Hematopoietic multipotent progenitor cell treated with erythropoietin and hydrocortisone succinate and interleukin-3 and kit ligand, for 8 days (in vitro differentiated cells): Measurements from ENCODE around the gene ABHD4.
A peak's percentile ranks its signal among the peaks of the same experiment; 100 is the strongest.
"Not testable (repeated sequence)": the region's sequence is repeated elsewhere in the genome, so short reads cannot be mapped to it uniquely, and the experiment has no call there.

ENCODE experiments used
- DNase-seq: peaks from one replicate; pipeline ENCODE4 v3.0.0-alpha.2; 2015

Gene ABHD4

DNA sequence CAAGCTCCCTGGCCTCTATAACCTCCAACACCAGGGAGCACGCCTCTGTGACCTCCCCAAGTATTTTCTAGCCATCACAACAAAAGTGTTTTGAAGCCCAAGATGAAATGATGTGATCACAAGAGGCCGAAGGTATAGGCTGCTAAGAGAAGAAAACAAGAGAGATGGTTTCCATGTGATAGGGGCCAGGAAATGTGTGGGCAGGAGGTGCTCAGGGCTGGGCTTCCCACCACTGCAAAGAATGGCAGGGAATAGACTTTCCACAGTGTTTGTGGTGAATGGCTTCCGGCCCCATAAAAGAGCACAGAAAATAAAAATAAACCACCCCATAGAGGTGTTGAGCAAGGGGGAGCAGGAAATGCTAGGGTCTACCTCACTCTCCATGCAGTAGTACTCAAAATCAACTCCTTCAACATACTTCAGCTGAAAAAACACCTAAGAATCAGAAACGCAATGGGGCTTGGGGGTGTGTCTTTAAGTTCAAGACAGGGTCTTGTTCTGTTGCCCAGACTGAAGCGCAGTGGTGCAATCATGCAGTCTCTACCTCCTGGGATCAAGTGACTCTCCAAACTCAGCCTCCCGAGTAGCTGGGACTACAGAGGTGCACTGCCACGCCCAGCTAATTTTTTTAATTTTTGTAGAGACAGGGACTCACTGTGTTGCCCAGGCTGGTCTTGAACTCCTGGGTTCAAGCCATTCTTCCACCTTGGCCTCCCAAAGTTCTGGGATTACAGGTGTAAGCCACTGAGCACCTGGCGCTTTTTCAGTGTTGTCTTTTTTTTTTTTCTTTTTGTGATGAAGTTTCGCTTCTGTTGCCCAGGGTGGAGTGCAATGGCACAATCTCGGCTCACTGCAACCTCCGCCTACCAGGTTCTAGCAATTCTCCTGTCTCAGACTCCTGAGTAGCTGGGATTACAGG, 36.2 kb upstream of the ABHD4 start:
- peak; percentile 77 for DNase-seq

DNA sequence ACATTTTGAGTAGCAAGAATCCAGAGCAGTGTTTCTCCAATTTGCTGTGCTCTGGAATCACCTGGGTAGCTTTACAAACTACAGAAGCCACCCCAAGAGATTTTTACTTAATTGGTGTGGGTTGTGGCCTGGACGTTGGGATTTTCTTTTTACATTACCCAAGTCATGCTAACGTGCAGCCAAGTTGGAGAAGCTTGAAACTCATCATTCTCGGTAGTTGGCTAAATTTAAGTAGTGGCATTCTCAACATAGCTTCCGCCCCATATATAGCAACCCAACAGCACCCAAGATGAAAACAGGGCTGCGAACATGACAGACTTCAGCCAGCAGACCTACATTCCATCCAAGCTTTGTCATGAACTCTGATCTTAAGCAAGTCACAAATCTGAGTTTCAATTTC, 34.1 kb upstream of the ABHD4 start:
- no peak for DNase-seq

DNA sequence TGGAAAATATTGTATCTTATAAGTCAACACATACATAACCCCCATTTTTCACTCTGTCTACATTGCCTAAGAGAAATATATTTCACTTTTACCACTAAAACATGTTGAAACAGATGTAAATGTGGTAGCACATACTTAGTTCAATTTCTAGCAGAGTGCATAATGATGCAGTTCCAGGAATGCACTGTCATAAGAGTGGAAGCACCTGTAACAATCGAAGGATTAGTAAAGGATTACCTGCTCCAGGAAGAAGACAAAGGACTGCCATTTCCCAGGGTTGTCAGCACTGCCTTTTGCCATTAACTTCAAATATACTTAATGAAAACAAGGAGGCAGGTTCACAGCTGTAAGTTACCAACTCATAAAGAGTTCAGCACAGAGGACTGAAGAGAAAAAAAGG, 33.6 kb upstream of the ABHD4 start:
- DNase-seq: no peak

DNA sequence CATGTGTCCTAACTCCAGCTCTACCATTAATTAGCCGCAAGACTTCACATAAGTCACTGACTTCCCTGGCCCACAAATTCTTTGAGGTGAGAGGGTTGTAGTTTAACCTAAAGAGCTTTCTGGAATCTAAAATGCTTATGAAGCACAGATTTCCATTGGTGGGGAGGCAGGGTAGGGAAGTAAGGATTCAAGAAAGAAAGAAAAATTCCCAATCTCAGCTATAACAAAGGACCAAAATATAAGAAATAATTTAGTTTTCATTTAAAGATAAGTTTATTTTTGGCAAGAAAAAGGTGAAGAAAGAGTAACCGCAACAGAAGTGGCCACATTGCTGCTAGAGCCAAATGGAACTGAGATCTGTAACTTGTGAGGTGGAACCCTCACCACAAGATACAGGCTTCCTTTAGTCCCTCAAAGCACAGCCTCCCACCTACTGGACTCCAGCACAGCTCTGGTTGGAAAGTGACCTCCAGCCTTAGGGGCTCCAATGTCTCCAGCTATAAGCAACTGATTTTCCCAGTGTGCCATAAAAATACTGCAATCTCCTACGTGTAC, 32.6 kb upstream of the ABHD4 start:
- no peak for DNase-seq

DNA sequence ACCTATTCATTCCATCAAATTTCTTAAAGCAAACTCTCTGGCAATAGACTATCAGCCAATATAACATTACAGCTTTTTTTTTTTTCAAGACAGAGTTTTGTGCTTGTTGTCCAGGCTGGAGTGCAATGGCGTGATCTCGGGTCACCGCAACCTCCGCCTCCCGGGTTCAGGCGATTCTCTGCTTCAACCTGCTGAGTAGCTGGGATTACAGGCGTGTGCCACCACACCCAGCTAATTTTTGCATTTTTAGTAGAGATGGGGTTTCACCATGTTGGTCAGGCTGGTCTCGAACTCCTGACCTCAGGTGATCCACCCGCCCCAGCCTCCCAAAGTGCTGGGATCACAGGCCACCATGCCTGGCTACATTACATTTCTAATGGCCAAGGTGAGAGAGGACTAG, 31.8 kb upstream of the ABHD4 start:
- DNase-seq: not testable (repeated sequence)

DNA sequence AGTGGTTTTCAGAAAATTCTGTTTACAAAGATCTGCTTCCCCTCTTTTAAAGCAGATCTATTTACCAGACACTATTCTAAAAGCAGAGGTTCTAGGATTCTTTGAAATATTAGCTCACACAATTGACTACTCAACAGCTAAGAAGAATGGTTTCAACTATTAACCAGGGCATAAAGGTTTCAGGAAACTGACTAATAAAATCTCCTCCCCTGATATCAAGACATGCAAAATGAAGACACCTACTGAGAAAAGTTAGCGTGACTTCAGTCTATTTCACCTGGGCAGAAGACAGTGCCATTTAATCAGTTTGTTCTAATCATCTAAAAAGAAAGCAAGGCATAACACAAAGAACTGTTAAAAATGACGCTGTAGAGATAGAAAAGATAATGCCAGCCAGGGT, 31.3 kb upstream of the ABHD4 start:
- DNase-seq: no peak

DNA sequence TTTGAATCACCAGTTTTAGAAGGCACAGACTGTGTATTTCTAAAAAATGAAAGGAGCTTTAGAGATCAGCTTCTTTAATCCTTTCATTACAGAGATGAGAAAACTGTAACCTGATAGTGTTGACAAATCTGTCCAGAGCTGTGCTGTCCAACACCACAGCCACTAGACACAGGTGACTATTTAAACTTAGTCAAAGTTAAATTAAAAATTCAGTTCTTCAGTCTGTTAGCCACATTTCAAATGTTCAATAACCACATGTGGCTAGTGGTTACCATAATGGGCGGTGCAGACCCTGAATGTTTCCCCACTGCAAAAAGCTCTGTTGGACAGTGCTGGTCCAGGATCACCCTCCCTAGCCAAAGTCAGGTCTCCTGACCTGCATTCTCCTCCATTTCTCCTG, 30.7 kb upstream of the ABHD4 start:
- no peak for DNase-seq

DNA sequence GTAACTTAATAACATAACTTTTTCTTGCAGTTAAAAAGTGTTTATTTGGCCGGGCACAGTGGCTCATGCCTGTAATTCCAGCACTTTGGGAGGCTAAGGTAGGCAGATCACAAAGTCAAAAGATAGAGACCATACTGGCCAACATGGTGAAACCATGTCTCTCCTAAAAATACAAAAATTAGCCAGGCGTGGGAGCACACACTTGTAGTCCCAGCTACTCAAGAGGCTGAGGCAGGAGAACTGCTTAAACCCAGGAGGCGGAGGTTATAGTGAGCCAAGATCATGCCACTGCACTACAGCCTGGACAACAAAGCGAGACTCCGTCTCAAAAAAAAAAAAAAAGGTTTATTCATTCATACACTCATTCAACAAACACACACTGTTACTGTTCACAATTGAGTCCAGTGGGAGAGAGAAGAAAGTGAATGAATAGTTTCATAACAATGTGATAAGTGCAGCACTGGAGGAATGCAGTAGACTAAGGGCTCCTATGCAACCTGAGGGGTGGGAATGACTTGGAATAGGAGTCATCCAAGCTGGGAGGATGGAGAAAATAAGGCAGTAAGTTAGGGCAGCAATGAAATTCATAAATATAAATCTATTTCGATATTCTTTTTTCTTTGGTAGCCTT, 28.9 kb upstream of the ABHD4 start:
- DNase-seq: no peak

DNA sequence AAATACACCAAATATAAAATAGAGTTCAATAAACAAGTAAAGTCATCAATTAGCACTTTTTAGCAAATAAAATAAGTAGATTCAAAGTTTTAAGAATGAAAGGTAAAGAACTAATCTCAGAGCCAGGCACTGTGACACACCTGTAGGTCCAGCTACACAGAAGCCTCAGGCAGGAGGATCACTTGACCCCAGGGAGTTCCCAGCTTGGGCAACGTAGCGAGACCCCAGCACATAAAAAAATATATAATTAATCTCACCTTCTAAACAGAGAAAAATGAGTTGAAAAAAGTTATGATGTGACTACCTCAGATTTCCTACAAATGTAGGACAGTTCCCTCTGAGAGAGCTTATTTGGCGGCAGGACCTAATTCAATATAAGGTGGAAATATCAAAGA, 28.4 kb upstream of the ABHD4 start:
- DNase-seq: no peak

DNA sequence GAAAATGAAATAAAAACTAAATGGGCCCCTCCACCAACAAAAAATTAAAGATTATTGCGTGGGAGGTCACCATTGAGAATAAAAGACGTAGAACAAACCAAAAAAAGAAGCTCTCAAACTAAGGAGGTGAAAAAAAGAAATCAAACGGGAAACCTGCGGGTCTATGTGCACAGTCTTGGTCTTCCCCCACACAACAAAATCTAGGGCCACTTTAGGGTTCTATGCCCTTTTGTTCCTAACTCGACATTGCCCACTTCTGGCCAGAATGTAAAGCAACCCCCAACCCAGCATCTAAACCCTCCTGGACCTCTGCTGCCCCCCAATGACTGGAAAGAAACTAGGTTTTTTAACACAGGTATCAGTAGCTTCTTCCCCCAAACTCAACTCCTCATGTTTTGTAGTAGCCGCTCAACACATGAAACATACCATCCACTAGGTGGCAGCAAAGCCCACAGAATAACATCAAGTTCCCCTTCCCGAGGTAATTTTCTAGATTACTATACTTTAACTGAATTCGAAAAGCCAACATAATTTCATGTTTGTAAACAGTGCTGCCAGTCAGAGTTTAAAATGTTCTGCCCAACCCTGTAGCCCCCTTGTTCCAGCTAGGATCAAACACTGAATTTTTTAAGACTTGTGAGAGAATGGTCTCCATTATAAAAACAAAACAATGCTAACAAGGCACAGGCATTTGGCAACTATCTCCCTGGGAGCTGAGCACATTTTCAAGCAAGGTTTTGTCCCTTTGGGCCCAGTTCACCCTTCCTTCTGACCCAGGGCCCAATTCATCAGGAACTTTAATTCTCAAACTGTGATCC, 27.8 kb upstream of the ABHD4 start:
- peak; percentile 95 for DNase-seq

DNA sequence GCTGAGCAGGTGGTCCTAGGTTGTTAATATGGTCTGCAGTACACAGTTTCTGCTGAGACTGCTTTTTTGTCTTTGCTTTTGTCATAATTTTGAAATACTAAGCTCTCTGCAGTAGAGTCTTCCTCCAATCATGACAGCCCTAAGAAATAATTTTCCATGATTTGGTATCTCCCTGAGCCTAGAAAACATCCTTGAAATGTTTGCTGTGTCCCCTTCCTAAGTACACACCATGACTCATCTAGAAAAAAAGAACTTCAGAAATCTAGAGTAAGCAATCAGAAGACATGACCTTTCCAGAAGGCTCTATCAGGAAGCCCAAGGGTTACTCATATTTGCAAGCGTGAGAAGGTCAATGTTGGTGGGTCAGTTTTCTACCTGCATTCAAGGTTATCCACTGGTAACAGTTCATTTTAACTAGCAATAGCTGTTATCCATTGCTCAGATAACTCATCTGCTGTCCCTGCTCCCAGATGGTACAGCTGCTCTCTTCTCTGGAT, 25.5 kb upstream of the ABHD4 start:
- DNase-seq: no peak

DNA sequence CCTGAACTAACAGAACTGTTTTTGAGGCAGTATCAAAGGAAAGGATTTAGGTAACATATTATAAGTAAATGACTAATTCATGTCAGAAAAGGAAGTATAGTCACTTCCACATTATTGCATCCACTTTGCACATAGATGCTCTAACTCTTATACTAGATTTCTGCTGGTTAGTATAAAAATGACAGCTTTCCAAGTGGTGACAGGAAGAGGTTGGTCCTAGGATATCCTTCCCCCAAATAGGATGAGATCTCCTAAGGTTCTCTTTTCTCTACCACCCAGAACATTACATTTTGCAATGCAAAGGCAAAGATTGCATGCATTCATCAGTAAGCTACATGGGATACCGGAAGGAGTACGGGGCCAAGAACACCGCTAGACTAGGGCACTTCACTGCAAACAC, 24.3 kb upstream of the ABHD4 start:
- no peak for DNase-seq

DNA sequence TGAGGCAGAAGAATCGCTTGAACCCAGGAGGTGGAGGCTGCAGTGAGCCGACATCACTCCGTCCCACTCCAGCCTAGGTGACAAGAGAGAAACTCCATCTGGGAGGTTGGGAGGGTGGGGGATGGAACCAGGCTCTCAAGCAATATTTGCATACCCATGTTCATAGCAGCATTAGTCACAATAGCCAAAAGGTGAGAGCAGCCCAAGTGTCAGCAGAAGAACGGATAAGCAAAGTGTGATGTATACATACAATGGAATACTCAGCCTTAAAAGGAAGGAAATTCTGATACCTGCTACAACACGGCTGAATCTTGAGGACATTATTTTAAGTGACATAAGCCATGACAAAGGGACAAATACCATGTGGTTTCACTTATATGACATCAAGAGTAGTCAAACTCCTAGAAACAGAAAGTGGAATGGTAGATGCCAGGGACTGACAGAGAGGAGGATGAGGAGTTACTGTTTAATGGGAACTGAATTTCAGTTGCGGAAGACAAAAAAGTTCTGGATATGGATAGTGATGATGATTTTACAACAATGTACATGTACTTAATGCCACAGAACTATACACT, 20.7 kb upstream of the ABHD4 start:
- no peak for DNase-seq

DNA sequence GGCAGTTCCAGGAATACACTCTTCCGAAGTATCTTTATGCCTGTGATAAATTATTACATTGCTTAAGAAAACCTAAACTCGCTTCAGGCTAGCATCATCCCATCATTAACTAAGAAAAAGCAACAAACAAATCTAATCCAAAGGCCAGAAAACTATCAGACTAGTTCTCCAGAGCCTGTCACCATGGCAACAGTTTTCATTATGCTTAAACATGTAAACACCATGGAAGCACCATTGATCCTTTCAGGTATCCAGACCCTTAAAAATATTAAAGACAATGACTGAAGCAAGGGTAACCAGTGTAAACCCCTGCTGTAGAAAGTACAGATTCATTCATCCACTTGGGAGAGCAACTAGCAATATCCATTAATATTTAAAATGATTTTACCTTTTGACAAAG, 18.9 kb upstream of the ABHD4 start:
- peak; percentile 45 for DNase-seq

DNA sequence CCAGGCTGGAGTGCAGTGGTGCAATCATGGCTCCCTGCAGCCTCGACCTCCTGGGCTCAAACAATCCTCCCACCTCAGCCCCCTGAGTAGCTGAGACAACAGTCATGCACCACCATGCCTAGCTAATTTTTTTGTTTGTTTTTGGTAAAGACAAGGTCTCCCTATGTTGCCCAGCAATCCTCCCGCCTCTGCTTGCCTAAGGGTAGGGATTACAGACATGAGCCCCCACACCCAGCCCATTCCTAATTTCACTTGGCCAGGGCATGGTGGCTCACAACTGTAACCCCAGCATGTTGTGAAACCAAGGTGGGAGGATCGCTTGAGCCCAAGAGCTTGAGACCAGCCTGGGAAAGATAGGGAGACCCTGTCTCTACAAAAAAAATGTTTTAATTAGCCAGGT, 18.2 kb upstream of the ABHD4 start:
- no peak for DNase-seq

DNA sequence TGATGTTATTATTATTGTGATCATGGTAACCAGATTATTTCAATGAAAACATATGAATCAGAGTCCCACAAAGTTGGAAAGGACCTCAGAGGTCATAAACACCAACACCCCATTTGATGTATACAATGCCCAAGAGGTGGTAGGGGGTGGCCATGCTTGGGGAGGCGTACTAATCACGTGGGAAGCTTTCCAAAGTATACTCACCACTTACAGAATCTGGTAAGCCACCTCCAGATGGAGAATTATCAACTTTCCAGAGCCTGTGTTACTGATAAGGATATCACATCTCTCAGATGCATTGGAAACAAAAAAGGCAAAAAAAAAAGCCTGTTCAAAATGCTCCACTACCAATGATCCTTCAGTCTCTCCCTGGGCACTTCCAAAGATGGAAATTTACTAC, 17.5 kb upstream of the ABHD4 start:
- peak; percentile 50 for DNase-seq

DNA sequence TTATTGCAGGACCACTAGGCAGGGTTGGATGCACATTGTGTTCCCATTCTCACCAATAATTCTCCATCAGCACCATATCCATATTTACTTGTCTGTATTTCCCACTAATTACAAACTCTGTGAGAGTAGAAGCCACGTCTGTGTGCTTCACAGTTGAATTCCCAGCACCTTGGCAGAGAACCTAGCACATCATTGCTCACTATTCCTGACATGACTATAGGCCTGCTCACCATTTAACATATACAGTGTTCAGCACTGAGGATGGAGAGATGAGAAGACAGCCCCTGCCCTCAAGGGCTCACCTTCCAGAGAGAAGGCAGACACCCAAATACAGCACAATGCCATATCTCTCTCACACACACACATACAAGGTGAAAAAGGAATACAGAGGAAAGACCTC, 14.1 kb upstream of the ABHD4 start:
- DNase-seq: no peak

DNA sequence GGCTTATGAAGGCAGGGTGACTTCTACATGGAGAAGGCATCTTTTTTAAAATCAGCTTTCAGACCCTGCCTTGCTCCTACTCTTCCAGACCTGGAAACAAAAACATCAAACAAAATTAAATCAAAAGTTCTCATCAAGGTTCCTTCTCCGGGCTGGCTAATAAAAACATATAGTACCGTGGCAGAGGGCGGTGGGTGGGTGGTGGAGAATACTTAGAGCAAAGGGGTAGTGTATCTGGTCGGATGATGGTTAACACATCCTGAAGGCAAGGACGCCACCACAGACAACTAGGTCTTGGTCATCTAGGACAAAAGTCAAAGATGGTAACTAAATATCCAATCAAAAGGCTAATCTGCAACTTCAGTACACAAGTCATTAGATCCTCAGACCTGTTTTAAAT, 10.9 kb upstream of the ABHD4 start:
- no peak for DNase-seq

DNA sequence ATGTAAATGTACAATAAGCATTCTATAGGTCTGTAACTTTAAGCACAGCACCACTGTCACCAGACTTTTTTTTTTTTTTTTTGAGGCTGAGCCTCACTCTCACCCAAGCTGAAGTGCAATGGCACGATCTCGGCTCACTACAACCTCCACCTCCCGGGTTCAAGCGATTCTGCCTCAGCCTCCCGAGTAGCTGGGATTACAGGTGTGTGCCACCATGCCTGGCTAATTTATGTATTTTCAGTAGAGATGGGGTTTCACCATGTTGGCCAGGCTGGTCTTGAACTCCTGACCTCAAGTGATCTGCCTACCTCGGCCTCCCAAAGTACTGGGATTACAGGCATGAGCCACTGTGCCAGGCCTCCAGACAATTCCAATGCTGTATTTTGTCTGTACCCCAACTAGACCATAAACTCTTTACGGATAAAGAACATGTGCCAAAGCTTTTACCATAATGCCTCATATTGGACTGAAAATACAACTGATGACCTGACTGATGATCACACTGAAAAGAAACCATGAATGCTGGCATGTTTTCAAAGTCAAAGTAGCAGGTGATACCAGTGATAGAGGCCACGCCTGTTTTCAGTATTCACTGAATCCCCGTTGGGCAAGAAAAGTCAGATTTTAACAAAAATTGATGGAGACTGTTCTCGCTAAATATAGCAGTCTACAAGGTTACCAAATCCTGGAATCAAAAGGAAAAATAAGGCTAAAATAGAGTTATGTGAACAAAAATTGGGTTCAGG, 10.2 kb upstream of the ABHD4 start:
- peak; percentile 78 for DNase-seq

DNA sequence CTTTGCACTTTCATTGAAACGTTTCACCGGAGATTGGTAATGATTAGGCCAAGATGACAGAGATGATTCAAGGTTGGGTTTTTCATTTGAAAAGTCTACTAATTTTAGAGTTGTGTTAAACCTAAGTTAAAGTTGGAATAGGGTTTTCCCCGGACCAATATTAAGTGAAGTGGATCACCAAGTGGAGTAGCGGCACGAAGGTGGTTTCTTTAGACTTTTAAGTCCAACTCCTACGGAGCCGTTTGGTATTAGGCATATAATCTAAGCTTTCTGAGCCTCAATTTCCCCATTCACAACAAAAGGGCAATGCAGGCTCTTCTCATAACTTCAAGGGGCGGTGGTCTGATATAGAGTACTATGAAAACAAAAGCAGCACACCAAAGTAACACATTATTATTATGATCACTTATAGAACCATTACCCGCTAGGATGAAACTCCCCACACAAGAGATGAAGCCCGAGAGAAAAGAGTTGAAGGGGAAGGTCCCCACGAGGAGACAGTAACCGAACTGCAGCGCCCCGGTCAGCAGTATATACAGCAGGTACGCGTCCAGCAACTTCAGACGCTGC, 9.5 kb upstream of the ABHD4 start:
- DNase-seq: no peak

DNA sequence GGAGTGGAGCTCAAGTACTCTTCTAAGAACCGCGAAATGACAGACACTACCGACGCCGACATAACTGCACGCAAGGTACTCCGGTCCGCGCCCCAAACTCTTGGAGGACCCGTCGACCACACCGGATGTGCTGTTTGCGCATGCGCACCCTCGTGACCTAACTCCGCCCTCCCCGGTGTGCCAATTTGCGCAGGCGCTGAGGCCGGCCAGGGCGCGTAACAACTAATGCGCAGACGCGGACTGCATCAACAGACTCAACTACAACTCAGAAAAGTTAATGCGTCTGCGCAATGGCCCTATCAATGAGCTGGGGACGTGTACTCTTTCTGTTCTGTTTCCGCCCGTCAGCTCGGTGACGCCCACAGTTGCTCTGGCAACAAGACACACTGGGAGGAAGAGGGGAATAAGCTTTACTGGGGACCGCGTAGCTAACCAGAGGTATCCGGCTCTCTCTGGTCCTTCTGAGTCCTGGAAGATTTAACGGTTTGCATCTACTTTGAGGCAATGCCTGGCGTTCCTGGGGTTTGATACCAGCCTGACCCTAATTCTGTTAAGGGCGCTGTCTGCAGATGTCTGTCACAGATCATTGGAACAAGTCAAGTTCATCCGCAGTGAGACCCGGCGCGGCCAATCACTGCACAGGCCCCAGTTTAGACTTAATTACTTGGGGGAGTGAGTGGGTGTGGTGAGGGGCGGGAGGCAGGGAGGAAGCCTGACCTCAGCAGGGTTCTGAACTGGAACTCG, 8.8 kb upstream of the ABHD4 start, which contains the start of gene DAD1:
Gene DAD1 (minus strand): TSS at position 129 of the 744 bp plus-strand sequence. CDS start 67 bp downstream, at position 62.
- peak; percentile 100 for DNase-seq
